ENCODE results near the gene TACC2.

TACC2 gene

GRCh38 chr10:122298206-122298597, 309.2 kb downstream of the TACC2 start:
- no peaks in the 10 kb centered on the region for H3K9me3 ChIP-seq (ENCODE audit: insufficient read depth, low read length)
- H3K9me2 ChIP-seq (replicated peaks; ENCODE audit: insufficient read depth, low read length): no peaks in the 10 kb centered on the region
- no peak overlapping the region for H3K9ac ChIP-seq (ENCODE audit: low read length)
- H3K36me3 ChIP-seq (ENCODE audit: low read length): no peaks in the 10 kb centered on the region
- no peak overlapping the region for H2AFZ ChIP-seq (ENCODE audit: low read depth, low read length, severe bottlenecking)
- H4K20me1 ChIP-seq (ENCODE audit: low read depth, low read length): no peaks in the 10 kb centered on the region
- no peaks in the 10 kb centered on the region for H3K79me2 ChIP-seq (ENCODE audit: insufficient read depth, low read length)
- no peak overlapping the region for H3K27ac ChIP-seq (ENCODE audit: low read depth, low read length)
- H3K4me2 ChIP-seq (ENCODE audit: low read depth, low read length, poor library complexity, severe bottlenecking): no peak overlapping the region
- H3K4me3 ChIP-seq (ENCODE audit: insufficient read depth, low read length, poor library complexity, severe bottlenecking): no peak overlapping the region
- no peaks in the 10 kb centered on the region for H3K27me3 ChIP-seq (ENCODE audit: low read length)
- no peak for TF ChIP-seq EZH2phosphoT487 (conservative IDR thresholded peaks at IDR 0.05; ENCODE audit: low read length)
- no peak for TF ChIP-seq CTCF (IDR thresholded peaks at IDR 0.05; ENCODE audit: insufficient read depth, low read length, poor library complexity, severe bottlenecking)
- no peaks in the 10 kb centered on the region for H3F3A ChIP-seq (ENCODE audit: insufficient read depth)

GRCh38 chr10:122298598-122299301, 309.8 kb downstream of the TACC2 start:
- Histone ChIP-seq H4K20me1 (ENCODE audit: low read depth, low read length) (no peaks in the 10 kb centered on the region), H3K36me3 (ENCODE audit: low read length) (no peaks in the 10 kb centered on the region), H3K27ac (ENCODE audit: low read depth, low read length) (no peak overlapping the region), H3K27me3 (ENCODE audit: low read length) (no peaks in the 10 kb centered on the region), H3K9me2 (replicated peaks; ENCODE audit: insufficient read depth, low read length) (no peaks in the 10 kb centered on the region), H3F3A (ENCODE audit: insufficient read depth) (no peaks in the 10 kb centered on the region), H3K9ac (ENCODE audit: low read length) (no peak overlapping the region), H3K79me2 (ENCODE audit: insufficient read depth, low read length) (no peaks in the 10 kb centered on the region), H3K4me2 (ENCODE audit: low read depth, low read length, poor library complexity, severe bottlenecking) (no peak overlapping the region), H2AFZ (ENCODE audit: low read depth, low read length, severe bottlenecking) (no peak overlapping the region), H3K4me3 (ENCODE audit: insufficient read depth, low read length, poor library complexity, severe bottlenecking) (no peak overlapping the region), H3K9me3 (ENCODE audit: insufficient read depth, low read length) (no peaks in the 10 kb centered on the region)
- TF ChIP-seq EZH2phosphoT487 (conservative IDR thresholded peaks at IDR 0.05; ENCODE audit: low read length): no peak
- TF ChIP-seq CTCF (IDR thresholded peaks at IDR 0.05; ENCODE audit: insufficient read depth, low read length, poor library complexity, severe bottlenecking): peak; percentile 49

- Histone ChIP-seq H3K36me3 (ENCODE audit: low read length) (no peaks in the 10 kb centered on the region), H4K20me1 (ENCODE audit: low read depth, low read length) (no peaks in the 10 kb centered on the region), H3K27ac (ENCODE audit: low read depth, low read length) (no peak overlapping the region), H3K9me2 (replicated peaks; ENCODE audit: insufficient read depth, low read length) (no peaks in the 10 kb centered on the region), H2AFZ (ENCODE audit: low read depth, low read length, severe bottlenecking) (no peak overlapping the region), H3K27me3 (ENCODE audit: low read length) (no peaks in the 10 kb centered on the region), H3K4me3 (ENCODE audit: insufficient read depth, low read length, poor library complexity, severe bottlenecking) (no peak overlapping the region), H3F3A (ENCODE audit: insufficient read depth) (no peaks in the 10 kb centered on the region), H3K79me2 (ENCODE audit: insufficient read depth, low read length) (no peaks in the 10 kb centered on the region), H3K9me3 (ENCODE audit: insufficient read depth, low read length) (no peaks in the 10 kb centered on the region), H3K9ac (ENCODE audit: low read length) (no peak overlapping the region), H3K4me2 (ENCODE audit: low read depth, low read length, poor library complexity, severe bottlenecking) (no peak overlapping the region)
- no peak for TF ChIP-seq EZH2phosphoT487 (conservative IDR thresholded peaks at IDR 0.05; ENCODE audit: low read length)
- no peak for TF ChIP-seq CTCF (IDR thresholded peaks at IDR 0.05; ENCODE audit: insufficient read depth, low read length, poor library complexity, severe bottlenecking)
Measured at GRCh38 chr10:122299423-122300075, 310.6 kb downstream of the TACC2 start.
